GM18867 (cell line): ENCODE data around the gene FGGY.
A peak's percentile ranks its signal among the peaks of the same experiment; 100 is the strongest.

Experiments used
- ATAC-seq: cut with Tn5 transposase; IDR thresholded peaks from one replicate; pipeline ENCODE4 v1.9.1; 2021; ENCODE audit warnings: mild to moderate bottlenecking, moderate library complexity; ENCODE audit not compliant: unreplicated experiment

The FGGY gene

DNA sequence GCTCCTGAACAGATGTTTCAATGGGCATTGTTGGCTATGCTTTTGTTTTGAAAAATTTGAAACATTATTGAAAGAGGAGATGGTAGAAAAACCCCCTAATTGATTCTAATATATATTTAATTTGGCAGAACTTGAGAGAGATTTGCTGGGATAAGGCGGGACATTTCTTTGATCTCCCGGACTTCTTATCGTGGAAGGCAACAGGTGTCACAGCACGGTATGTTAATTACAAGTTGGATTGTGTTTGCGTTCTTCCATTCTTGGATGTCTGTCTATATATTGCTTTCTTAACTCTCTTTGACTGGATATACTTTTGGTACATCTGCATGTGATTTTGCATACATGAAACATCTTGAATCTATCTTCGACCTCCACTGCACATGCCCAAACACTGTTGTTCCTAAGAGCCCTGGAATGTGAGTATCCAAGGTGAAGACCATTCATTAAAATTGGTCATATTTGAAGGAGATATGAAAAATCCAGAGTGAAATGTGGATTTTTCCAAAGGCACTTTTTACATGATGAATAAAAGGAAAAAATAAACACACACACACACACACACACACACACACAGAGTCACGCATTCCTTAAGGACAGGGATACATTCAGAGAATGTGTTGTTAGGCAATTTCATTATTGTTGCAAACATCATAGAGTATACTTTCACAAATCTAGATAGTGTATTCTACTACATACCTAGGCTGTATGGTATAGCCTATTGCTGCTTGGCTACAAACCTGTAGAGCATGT is 81.9 kb downstream of the FGGY start:
- ATAC-seq, result no peak

DNA sequence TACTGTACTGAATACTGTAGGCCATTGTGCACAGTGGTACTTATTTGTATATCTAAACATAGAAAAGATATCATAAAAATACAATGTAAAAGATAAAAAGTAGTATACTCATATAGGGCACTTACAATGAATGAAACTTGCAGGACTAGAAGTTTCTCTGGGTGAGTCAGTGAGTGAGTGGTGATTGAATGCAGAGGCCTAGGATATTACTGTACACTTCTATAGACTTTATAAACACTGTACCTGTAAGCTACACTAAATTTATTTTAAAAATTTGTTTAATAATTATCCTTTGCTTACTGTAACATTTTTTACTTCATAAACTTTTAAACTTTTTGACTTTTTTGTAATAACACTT is 82.5 kb downstream of the FGGY start:
- no peak for ATAC-seq

DNA sequence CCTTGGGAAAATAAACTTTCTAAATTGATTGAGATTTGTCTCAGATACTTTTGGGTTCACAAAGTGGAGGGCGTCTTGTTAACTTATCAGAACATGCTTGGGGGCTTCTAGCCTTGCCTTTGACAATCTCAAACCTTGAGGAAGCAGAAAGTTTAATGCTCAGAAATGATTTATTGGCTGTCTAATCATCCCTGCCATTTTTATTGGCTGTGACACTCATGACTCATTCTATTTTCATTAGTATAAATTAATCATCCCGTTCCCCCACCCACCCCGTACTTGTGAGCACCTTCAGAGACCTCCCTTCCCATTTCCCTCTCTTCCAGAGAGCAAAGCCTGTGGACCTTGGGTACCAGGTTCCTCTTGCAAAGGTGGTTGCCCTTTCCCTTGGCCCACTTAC is 87.1 kb downstream of the FGGY start:
- no peak for ATAC-seq

GRCh38 chr1:59384443-59384842 is 87.5 kb downstream of the FGGY start:
- ATAC-seq, result no peak

- no peak for ATAC-seq
Observed at GRCh38 chr1:59388191-59388590, 91.3 kb downstream of the FGGY start.

- no peak for ATAC-seq
Observed at GRCh38 chr1:59389847-59390246, 93.0 kb downstream of the FGGY start.

GRCh38 chr1:59390307-59390706 is 93.4 kb downstream of the FGGY start:
- ATAC-seq, result no peak

GRCh38 chr1:59391212-59392179 is 94.6 kb downstream of the FGGY start:
- no peak for ATAC-seq

- no peak for ATAC-seq
Observed at GRCh38 chr1:59393211-59394180, 96.6 kb downstream of the FGGY start.

DNA sequence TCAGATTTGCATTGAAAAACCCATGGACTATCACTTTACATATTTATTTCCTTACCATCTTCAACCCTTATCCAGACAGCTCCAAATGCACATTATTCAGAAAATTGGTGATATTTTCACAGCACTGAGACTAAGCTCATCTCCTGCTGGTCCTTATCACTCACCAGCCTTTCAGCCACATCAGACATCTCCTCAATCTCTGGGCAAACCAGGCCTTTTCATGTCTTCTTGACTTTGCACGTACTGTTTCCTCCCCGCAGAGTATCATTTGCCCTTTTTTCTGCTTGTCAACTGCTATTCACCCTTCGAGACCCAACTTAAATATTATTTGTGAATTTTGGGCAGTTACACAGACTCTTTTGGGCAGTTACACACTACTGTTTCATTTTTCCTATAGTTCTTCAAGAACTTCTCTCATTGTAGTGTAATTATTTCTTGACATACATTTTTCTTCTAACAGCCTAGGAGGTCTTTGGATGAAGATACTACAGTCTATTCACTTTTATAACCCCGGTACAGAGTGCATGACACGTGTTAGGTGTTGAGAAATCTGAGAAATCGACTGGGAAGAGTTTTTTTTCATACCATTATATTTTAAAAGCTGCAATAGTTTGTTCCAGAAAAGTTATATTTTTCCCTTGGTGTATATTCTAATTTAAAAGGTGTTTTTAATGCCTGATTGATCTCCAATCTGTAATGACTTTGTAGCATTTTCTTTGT is 98.0 kb downstream of the FGGY start:
- ATAC-seq, result no peak

- ATAC-seq, result no peak
Observed at GRCh38 chr1:59396387-59396786, 99.5 kb downstream of the FGGY start.

- ATAC-seq, result no peak
Observed at GRCh38 chr1:59397139-59397858, 100.4 kb downstream of the FGGY start.

DNA sequence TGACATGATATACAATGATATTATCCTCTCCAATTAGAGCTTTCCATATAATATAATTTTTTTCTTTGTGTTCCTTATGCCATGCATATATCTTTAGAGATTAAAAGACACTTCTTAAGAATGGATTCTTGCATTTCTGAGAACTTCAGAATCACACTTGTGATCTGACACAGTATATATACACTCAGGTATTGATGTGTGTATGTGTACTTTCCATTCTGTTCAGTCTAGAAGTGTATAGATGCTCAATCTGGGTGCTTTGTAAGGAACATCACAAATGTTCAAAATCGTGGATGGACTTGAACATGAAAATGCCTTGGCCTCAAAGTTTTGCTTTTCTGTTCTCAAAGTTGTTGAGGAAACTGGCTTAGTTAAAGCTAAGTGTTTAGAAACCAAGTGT is 102.7 kb downstream of the FGGY start:
- no peak for ATAC-seq

DNA sequence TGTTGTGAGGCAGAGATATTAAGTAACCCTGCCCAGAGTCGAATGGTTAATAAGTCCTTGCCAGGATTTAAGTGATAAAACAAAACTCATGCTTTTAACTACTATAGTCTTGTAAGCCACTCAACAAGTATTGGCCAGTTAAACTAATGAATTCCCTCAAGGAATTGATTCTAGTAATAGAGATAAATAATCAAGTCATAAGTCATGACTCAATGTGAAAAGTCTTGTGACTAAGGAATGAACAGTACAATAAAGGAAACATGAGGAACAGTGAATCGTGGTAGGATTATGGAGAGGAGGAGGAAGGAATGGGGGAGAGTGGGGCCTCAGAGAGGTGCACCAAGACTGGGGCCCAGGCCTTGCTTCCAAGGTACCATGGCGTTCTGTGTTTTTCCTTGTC is 104.7 kb downstream of the FGGY start:
- no peak for ATAC-seq

- ATAC-seq, result no peak
Observed at GRCh38 chr1:59404796-59405195, 107.9 kb downstream of the FGGY start.

- ATAC-seq, result no peak
Observed at GRCh38 chr1:59406437-59407164, 109.7 kb downstream of the FGGY start.

GRCh38 chr1:59408608-59409240 is 111.8 kb downstream of the FGGY start:
- no peak for ATAC-seq

GRCh38 chr1:59409549-59409948 is 112.7 kb downstream of the FGGY start:
- no peak for ATAC-seq

- peak; percentile 60 for ATAC-seq
Observed at GRCh38 chr1:59409986-59410385, 113.1 kb downstream of the FGGY start.
